SK-N-SH (cell line): ENCODE results near the gene SETD1B. TPM values are rescaled to one million over a fixed set of nuclear protein-coding genes. Genes with fewer than 3 reads are reported as not detected.

Experiments
- CTCF ChIA-PET: fragments of 300-600, 350-600 bp; formaldehyde crosslinking; extraction: SDS; loops from one replicate; lab custom pipeline; 2021; lab: Yijun Ruan, JAX
- POLR2A ChIA-PET: fragments of 350-600 bp; sonication (Branson Sonifier 250); formaldehyde crosslinking; extraction: SDS; loops from one replicate; lab custom pipeline; 2020; ENCODE audit warnings: antibody characterized with exemption, inconsistent platforms; lab: Yijun Ruan, JAX
- DNase-seq: peaks from one replicate; pipeline ENCODE4 v3.0.0; 2012
- H2AFZ ChIP-seq: fragments of 200-600 bp; sonication (generic); 2 replicates; pipeline ENCODE4 v1.8.1; 2016; ENCODE audit warnings: antibody characterized with exemption, mild to moderate bottlenecking, low read depth
- H3F3A ChIP-seq: fragments of 200-600 bp; sonication (generic); replicated peaks from 2 replicates; pipeline ENCODE3; 2016; ENCODE audit warnings: antibody characterized with exemption, mild to moderate bottlenecking; ENCODE audit not compliant: insufficient read depth
- H3K27ac ChIP-seq, 2 experiments: fragments of 200-500 bp in 1 of 2; fragments of 200-600 bp in 1 of 2; sonication (Bioruptor generic) in 1 of 2; sonication (generic), shearing (Covaris generic) in 1 of 2; 2 replicates each; pipeline versions ENCODE4 v1.5.1 to v1.6.1; 2014 to 2016; ENCODE audit warnings: low read depth in 2 of 2, inconsistent platforms in 1 of 2, low read length in 1 of 2, mild to moderate bottlenecking in 1 of 2, mixed read lengths in 1 of 2
- H3K27me3 ChIP-seq: fragments of 200-600 bp; sonication (generic), shearing (Covaris generic); 2 replicates; pipeline ENCODE4 v1.6.1; 2016; ENCODE audit warnings: mixed run types; ENCODE audit not compliant: insufficient read depth
- H3K36me3 ChIP-seq, 2 experiments: fragments of 200-500 bp in 1 of 2; fragments of 200-600 bp in 1 of 2; sonication (Bioruptor generic) in 1 of 2; sonication (generic) in 1 of 2; replicated peaks in 1 of 2; 2 replicates each; pipeline versions ENCODE3 to v1.5.1; 2014 to 2016; ENCODE audit warnings: low read length in 1 of 2, mild to moderate bottlenecking in 1 of 2; ENCODE audit not compliant: insufficient read depth in 2 of 2, control insufficient read depth in 1 of 2
- H3K4me1 ChIP-seq, 2 experiments: fragments of 200-500 bp in 1 of 2; fragments of 200-600 bp in 1 of 2; sonication (Bioruptor generic) in 1 of 2; sonication (generic), shearing (Covaris generic) in 1 of 2; 2 replicates each; pipeline versions ENCODE4 v1.5.1 to v1.6.1; 2014 to 2016; ENCODE audit warnings: low read depth in 1 of 2, low read length in 1 of 2, mixed run types in 1 of 2; ENCODE audit not compliant: insufficient read depth in 2 of 2, control insufficient read depth in 1 of 2
- H3K4me2 ChIP-seq: fragments of 200-600 bp; sonication (generic), shearing (Covaris generic); 2 replicates; pipeline ENCODE4 v1.6.1; 2017; ENCODE audit warnings: mixed run types
- H3K4me3 ChIP-seq, 2 experiments: fragments of 200-500 bp in 1 of 2; fragments of 200-600 bp in 1 of 2; sonication (Bioruptor generic) in 1 of 2; sonication (generic), shearing (Covaris generic) in 1 of 2; 2 replicates each; pipeline versions ENCODE4 v1.5.1 to v1.8.1; 2014 to 2016; ENCODE audit warnings: low read depth in 2 of 2, inconsistent platforms in 1 of 2, low read length in 1 of 2, mild to moderate bottlenecking in 1 of 2, mixed read lengths in 1 of 2, moderate library complexity in 1 of 2
- H3K79me2 ChIP-seq: fragments of 200-600 bp; sonication (generic); 2 replicates; pipeline ENCODE4 v1.8.1; 2017; ENCODE audit warnings: mild to moderate bottlenecking; ENCODE audit not compliant: insufficient read depth
- H3K9ac ChIP-seq: fragments of 200-600 bp; sonication (generic); 2 replicates; pipeline ENCODE4 v1.6.1; 2017; ENCODE audit warnings: mixed run types
- H3K9me2 ChIP-seq: fragments of 200-600 bp; sonication (generic); 2 replicates; pipeline ENCODE4 v1.6.1; 2017; ENCODE audit warnings: mixed run types
- H3K9me3 ChIP-seq: fragments of 200-600 bp; sonication (generic); 2 replicates; pipeline ENCODE4 v1.6.1; 2017; ENCODE audit warnings: mixed run types, mild to moderate bottlenecking, moderate library complexity
- H4K20me1 ChIP-seq: fragments of 200-600 bp; sonication (generic); 2 replicates; pipeline ENCODE4 v1.6.1; 2017; ENCODE audit warnings: mild to moderate bottlenecking, mixed run types; ENCODE audit not compliant: insufficient read depth
- CHD2 ChIP-seq: fragments of 150-350 bp; IDR thresholded peaks from 2 replicates; pipeline ENCODE4 v1.6.1; 2018; ENCODE audit warnings: low read length; ENCODE audit not compliant: partially characterized antibody
- EP300 ChIP-seq, 2 experiments: IDR thresholded peaks; 2 replicates each; pipeline versions ENCODE4 v1.4.0 to v1.6.1; 2012; ENCODE audit warnings: borderline replicate concordance in 1 of 2, low read depth in 1 of 2, low read length in 1 of 2
- EZH2phosphoT487 ChIP-seq: fragments of 200-600 bp; sonication (generic); IDR thresholded peaks from 2 replicates; pipeline ENCODE4 v1.6.1; 2017; ENCODE audit warnings: low read depth, mixed run types, mild to moderate bottlenecking, antibody characterized with exemption, moderate library complexity, borderline replicate concordance
- FOXM1 ChIP-seq: IDR thresholded peaks from 2 replicates; pipeline ENCODE4 v1.4.0; 2012; ENCODE audit warnings: low read depth, mild to moderate bottlenecking
- JUND ChIP-seq: IDR thresholded peaks from 2 replicates; pipeline ENCODE4 v1.4.0; 2012
- MXI1 ChIP-seq: IDR thresholded peaks from 2 replicates; pipeline ENCODE4 v1.6.1; 2012; ENCODE audit warnings: mild to moderate bottlenecking, low read depth, low read length, improper control_type of control experiment
- SMC3 ChIP-seq: IDR thresholded peaks from 2 replicates; pipeline ENCODE4 v1.6.1; 2012; ENCODE audit warnings: low read depth, low read length, improper control_type of control experiment
- WGBS: methylation state at CpG from one replicate; pipeline ENCODE4 v1.1.6; 2017; ENCODE audit warnings: low lambda C conversion rate; 5-methylcytosine and 5-hydroxymethylcytosine counted together
- polyA plus RNA-seq, 3 experiments: library from polyadenylated mRNA; depleted of rRNA; stranded (reverse); fragments of >200 nt; gene quantifications; 2 replicates each; pipeline ENCODE4 v1.2.3, GENCODE V29; 2012
- TF ChIP-seq, protein P1 (sequence below): fragments of 150-350 bp; IDR thresholded peaks from 2 replicates; pipeline ENCODE4 v1.6.1; 2016; ENCODE audit warnings: mild to moderate bottlenecking, low read depth, low read length
- TF ChIP-seq, protein P2 (sequence below): fragments of 150-350 bp; IDR thresholded peaks from 2 replicates; pipeline ENCODE4 v1.6.1; 2017; ENCODE audit warnings: antibody characterized with exemption, low read length, low read depth, borderline replicate concordance
- TF ChIP-seq, protein P3 (sequence below): IDR thresholded peaks from 2 replicates; pipeline ENCODE4; 2012
- TF ChIP-seq, protein P4 (sequence below): IDR thresholded peaks from 2 replicates; pipeline ENCODE4 v1.4.0; 2012; ENCODE audit warnings: low read depth, borderline replicate concordance
- TF ChIP-seq, protein P5 (sequence below): fragments of 200-600 bp; sonication (generic); IDR thresholded peaks from 2 replicates; pipeline ENCODE4 v1.6.1; 2017; ENCODE audit warnings: antibody characterized with exemption, mild to moderate bottlenecking, moderate library complexity

SETD1B gene
- polyA plus RNA-seq, 1 of the 3 experiments (the other 2 are of a cell fraction): 2.0 TPM

GRCh38 chr12:121789233-121789781 lies 14.5 kb upstream of the SETD1B start:
- TF ChIP-seq EZH2phosphoT487 (no peak), SMC3 (no peak), JUND (no peak), FOXM1 (no peak), CHD2 (no peak), MXI1 (no peak), EP300 (IDR thresholded peaks at IDR 0.05; ENCODE audit: borderline replicate concordance in 1 of 2, low read depth in 1 of 2, low read length in 1 of 2) (no peak)
- TF ChIP-seq, protein P1, sequence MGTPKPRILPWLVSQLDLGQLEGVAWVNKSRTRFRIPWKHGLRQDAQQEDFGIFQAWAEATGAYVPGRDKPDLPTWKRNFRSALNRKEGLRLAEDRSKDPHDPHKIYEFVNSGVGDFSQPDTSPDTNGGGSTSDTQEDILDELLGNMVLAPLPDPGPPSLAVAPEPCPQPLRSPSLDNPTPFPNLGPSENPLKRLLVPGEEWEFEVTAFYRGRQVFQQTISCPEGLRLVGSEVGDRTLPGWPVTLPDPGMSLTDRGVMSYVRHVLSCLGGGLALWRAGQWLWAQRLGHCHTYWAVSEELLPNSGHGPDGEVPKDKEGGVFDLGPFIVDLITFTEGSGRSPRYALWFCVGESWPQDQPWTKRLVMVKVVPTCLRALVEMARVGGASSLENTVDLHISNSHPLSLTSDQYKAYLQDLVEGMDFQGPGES: no peak
- TF ChIP-seq, protein P2, sequence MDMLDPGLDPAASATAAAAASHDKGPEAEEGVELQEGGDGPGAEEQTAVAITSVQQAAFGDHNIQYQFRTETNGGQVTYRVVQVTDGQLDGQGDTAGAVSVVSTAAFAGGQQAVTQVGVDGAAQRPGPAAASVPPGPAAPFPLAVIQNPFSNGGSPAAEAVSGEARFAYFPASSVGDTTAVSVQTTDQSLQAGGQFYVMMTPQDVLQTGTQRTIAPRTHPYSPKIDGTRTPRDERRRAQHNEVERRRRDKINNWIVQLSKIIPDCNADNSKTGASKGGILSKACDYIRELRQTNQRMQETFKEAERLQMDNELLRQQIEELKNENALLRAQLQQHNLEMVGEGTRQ: no peak
- TF ChIP-seq, protein P3, sequence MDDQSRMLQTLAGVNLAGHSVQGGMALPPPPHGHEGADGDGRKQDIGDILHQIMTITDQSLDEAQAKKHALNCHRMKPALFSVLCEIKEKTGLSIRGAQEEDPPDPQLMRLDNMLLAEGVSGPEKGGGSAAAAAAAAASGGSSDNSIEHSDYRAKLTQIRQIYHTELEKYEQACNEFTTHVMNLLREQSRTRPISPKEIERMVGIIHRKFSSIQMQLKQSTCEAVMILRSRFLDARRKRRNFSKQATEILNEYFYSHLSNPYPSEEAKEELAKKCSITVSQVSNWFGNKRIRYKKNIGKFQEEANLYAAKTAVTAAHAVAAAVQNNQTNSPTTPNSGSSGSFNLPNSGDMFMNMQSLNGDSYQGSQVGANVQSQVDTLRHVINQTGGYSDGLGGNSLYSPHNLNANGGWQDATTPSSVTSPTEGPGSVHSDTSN: no peak
- TF ChIP-seq, protein P4, sequence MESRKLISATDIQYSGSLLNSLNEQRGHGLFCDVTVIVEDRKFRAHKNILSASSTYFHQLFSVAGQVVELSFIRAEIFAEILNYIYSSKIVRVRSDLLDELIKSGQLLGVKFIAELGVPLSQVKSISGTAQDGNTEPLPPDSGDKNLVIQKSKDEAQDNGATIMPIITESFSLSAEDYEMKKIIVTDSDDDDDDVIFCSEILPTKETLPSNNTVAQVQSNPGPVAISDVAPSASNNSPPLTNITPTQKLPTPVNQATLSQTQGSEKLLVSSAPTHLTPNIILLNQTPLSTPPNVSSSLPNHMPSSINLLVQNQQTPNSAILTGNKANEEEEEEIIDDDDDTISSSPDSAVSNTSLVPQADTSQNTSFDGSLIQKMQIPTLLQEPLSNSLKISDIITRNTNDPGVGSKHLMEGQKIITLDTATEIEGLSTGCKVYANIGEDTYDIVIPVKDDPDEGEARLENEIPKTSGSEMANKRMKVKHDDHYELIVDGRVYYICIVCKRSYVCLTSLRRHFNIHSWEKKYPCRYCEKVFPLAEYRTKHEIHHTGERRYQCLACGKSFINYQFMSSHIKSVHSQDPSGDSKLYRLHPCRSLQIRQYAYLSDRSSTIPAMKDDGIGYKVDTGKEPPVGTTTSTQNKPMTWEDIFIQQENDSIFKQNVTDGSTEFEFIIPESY: no peak
- TF ChIP-seq, protein P5, sequence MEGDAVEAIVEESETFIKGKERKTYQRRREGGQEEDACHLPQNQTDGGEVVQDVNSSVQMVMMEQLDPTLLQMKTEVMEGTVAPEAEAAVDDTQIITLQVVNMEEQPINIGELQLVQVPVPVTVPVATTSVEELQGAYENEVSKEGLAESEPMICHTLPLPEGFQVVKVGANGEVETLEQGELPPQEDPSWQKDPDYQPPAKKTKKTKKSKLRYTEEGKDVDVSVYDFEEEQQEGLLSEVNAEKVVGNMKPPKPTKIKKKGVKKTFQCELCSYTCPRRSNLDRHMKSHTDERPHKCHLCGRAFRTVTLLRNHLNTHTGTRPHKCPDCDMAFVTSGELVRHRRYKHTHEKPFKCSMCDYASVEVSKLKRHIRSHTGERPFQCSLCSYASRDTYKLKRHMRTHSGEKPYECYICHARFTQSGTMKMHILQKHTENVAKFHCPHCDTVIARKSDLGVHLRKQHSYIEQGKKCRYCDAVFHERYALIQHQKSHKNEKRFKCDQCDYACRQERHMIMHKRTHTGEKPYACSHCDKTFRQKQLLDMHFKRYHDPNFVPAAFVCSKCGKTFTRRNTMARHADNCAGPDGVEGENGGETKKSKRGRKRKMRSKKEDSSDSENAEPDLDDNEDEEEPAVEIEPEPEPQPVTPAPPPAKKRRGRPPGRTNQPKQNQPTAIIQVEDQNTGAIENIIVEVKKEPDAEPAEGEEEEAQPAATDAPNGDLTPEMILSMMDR: no peak
- H3K4me2 ChIP-seq: no peak overlapping the region
- H3K9me2 ChIP-seq: no peaks in the 10 kb centered on the region
- CTCF ChIA-PET: interaction anchor here (0.7 to 16.0 kb wide), 5 partner anchors 13 to 237 kb away, joined by 3 to 675 read pairs (median 6); partner anchors contain the start of gene SETD1B
- H3K36me3 ChIP-seq: no peaks in the 10 kb centered on the region
- peaks cover 18% of the 10 kb centered on the region for H3F3A ChIP-seq
- no peak for DNase-seq
- POLR2A ChIA-PET: no interaction called here
- H3K4me1 ChIP-seq: peaks cover 9 to 16% of the 10 kb centered on the region in 2 experiments; a peak in 3 of 4 replicates
- H3K9ac ChIP-seq: no peak overlapping the region
- no peak overlapping the region for H3K4me3 ChIP-seq
- WGBS: 86% methylated on average over 12 of the region's 13 CpGs
- no peaks in the 10 kb centered on the region for H3K9me3 ChIP-seq
- no peak overlapping the region for H2AFZ ChIP-seq
- H3K79me2 ChIP-seq: no peaks in the 10 kb centered on the region
- H3K27ac ChIP-seq: no peak overlapping the region
- no peaks in the 10 kb centered on the region; the same call in 1 of the 2 replicates for H4K20me1 ChIP-seq
- no peaks in the 10 kb centered on the region for H3K27me3 ChIP-seq
